K562 (cell line): ENCODE measurements around the gene CPED1.
A peak's percentile ranks its signal among the peaks of the same experiment; 100 is the strongest.

Source experiments
- POLR2A ChIP-seq: fragments of 450-650 bp; conservative IDR thresholded peaks from 2 replicates; pipeline ENCODE4 v1.6.1; 2016
- SP1 ChIP-seq: sonication (generic); formaldehyde crosslinking; IDR thresholded peaks from 2 replicates; pipeline ENCODE4 v1.8.1; 2022; ENCODE audit warnings: mild to moderate bottlenecking, missing genetic modification reagents
- THRA ChIP-seq: fragments of 450-650 bp; IDR thresholded peaks from 2 replicates; pipeline ENCODE4 v1.6.1; 2017; ENCODE audit warnings: mild to moderate bottlenecking, moderate library complexity
- TF ChIP-seq, protein P1 (sequence below), 3 experiments: IDR thresholded peaks in 2 of 3; conservative IDR thresholded peaks in 1 of 3; 2 replicates each; pipeline ENCODE4 v1.5.1; 2011 to 2012; ENCODE audit warnings: low read length in 3 of 3, mild to moderate bottlenecking in 3 of 3, control low read depth in 2 of 3, improper control_type of control experiment in 1 of 3, inconsistent platforms in 1 of 3, low read depth in 1 of 3, mixed read lengths in 1 of 3, moderate library complexity in 1 of 3; ENCODE audit not compliant: insufficient read depth in 2 of 3
- TF ChIP-seq, protein P2 (sequence below): sonication (generic); formaldehyde crosslinking; IDR thresholded peaks from 2 replicates; pipeline ENCODE4 v1.9.0; 2022; ENCODE audit warnings: mild to moderate bottlenecking, missing genetic modification reagents

- TF ChIP-seq THRA (no peak), SP1 (CRISPR knock-in tag) (no peak), POLR2A (no peak)
- TF ChIP-seq, protein P1, sequence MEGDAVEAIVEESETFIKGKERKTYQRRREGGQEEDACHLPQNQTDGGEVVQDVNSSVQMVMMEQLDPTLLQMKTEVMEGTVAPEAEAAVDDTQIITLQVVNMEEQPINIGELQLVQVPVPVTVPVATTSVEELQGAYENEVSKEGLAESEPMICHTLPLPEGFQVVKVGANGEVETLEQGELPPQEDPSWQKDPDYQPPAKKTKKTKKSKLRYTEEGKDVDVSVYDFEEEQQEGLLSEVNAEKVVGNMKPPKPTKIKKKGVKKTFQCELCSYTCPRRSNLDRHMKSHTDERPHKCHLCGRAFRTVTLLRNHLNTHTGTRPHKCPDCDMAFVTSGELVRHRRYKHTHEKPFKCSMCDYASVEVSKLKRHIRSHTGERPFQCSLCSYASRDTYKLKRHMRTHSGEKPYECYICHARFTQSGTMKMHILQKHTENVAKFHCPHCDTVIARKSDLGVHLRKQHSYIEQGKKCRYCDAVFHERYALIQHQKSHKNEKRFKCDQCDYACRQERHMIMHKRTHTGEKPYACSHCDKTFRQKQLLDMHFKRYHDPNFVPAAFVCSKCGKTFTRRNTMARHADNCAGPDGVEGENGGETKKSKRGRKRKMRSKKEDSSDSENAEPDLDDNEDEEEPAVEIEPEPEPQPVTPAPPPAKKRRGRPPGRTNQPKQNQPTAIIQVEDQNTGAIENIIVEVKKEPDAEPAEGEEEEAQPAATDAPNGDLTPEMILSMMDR (IDR thresholded peaks at IDR 0.05 in 2 of 3, conservative IDR thresholded peaks at IDR 0.05 in 1 of 3; ENCODE audit: insufficient read depth in 2 of 3, low read depth in 1 of 3, low read length in 3 of 3), result peak; percentile 11 to 38 (median 30); a peak in 4 of 6 replicates
- TF ChIP-seq, protein P2, sequence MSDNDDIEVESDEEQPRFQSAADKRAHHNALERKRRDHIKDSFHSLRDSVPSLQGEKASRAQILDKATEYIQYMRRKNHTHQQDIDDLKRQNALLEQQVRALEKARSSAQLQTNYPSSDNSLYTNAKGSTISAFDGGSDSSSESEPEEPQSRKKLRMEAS, result no peak
Observed at GRCh38 chr7:121099572-121099971, 111.1 kb downstream of the CPED1 start.
